Activated T-helper 1 cell treated with anti-CD3 and anti-CD28 coated beads, Interleukin-12 subunit alpha, Interleukin-12 subunit beta, Interleukin-2, Interleukin-4 antibody, amounts not matched to agents 30 ng/mL and 10 ng/mL and 1 ng/mL, durations not matched to agents 14 hours and 24 hours and 36 hours (primary cell): ENCODE data around the gene COL4A2. TPM values are rescaled to one million over a fixed set of nuclear protein-coding genes. Genes with fewer than 3 reads are reported as not detected.

ENCODE experiments used
- DNase-seq: peaks from one replicate; pipeline ENCODE4 v3.0.0; 2021; ENCODE audit warnings: low spot score
- H3K27ac Mint-ChIP-seq: one replicate; pipeline ENCODE4 v1.8.0; 2021; ENCODE audit warnings: mild to moderate bottlenecking, mixed read lengths
- H3K27me3 Mint-ChIP-seq: one replicate; pipeline ENCODE4 v1.8.0; 2022; ENCODE audit warnings: mild to moderate bottlenecking, moderate library complexity, mixed read lengths; ENCODE audit not compliant: insufficient read depth
- H3K36me3 Mint-ChIP-seq: one replicate; pipeline ENCODE4 v1.8.0; 2021; ENCODE audit warnings: low read depth, mixed read lengths
- H3K4me1 Mint-ChIP-seq: one replicate; pipeline ENCODE4 v1.8.0; 2021; ENCODE audit warnings: low read depth, mixed read lengths
- H3K4me3 Mint-ChIP-seq: one replicate; pipeline ENCODE4 v1.8.0; 2021; ENCODE audit warnings: mild to moderate bottlenecking, moderate library complexity, mixed read lengths
- H3K9me3 Mint-ChIP-seq: one replicate; pipeline ENCODE4 v1.8.0; 2021; ENCODE audit warnings: mixed read lengths
- intact Hi-C: fragments of 100-400 bp; cut with micrococcal nuclease; formaldehyde crosslinking; loops from one replicate; pipeline ENCODE4 v1.15.1; 2024
- total RNA-seq: library from RNA; stranded (reverse); gene quantifications from 2 replicates; pipeline ENCODE4 v1.2.3, GENCODE V29; 2022

Gene COL4A2
- total RNA-seq, 1 donor from 2014 or later: not detected

- Mint-ChIP-seq H3K27ac (no peak overlapping the region), H3K4me1 (no peaks in the 10 kb centered on the region), H3K36me3 (no peaks in the 10 kb centered on the region), H3K9me3 (no peaks in the 10 kb centered on the region), H3K27me3 (peaks cover 34% of the 10 kb centered on the region), H3K4me3 (no peak overlapping the region)
- no peak for DNase-seq
- intact Hi-C loops: no loop called here
These were observed 40.6 kb downstream of the COL4A2 start for GRCh38 chr13:110347535-110348308.

GRCh38 chr13:110348309-110349105, 41.4 kb downstream of the COL4A2 start:
- Mint-ChIP-seq H3K36me3 (no peaks in the 10 kb centered on the region), H3K9me3 (no peaks in the 10 kb centered on the region), H3K4me3 (no peak overlapping the region), H3K27ac (no peak overlapping the region), H3K27me3 (peaks cover 34% of the 10 kb centered on the region), H3K4me1 (no peaks in the 10 kb centered on the region)
- intact Hi-C loops: no loop called here
- no peak for DNase-seq

GRCh38 chr13:110349239-110349638, 42.2 kb downstream of the COL4A2 start:
- intact Hi-C loops: no loop called here
- Mint-ChIP-seq H3K9me3 (no peaks in the 10 kb centered on the region), H3K4me1 (no peaks in the 10 kb centered on the region), H3K4me3 (no peak overlapping the region), H3K36me3 (no peaks in the 10 kb centered on the region), H3K27me3 (peaks cover 34% of the 10 kb centered on the region), H3K27ac (no peak overlapping the region)
- no peak for DNase-seq

GRCh38 chr13:110350049-110350448, 43.0 kb downstream of the COL4A2 start:
- Mint-ChIP-seq H3K27me3 (peaks cover 28% of the 10 kb centered on the region), H3K4me1 (no peaks in the 10 kb centered on the region), H3K36me3 (no peaks in the 10 kb centered on the region), H3K27ac (no peak overlapping the region), H3K9me3 (no peaks in the 10 kb centered on the region), H3K4me3 (no peak overlapping the region)
- no peak for DNase-seq
- intact Hi-C loops: no loop called here

DNA sequence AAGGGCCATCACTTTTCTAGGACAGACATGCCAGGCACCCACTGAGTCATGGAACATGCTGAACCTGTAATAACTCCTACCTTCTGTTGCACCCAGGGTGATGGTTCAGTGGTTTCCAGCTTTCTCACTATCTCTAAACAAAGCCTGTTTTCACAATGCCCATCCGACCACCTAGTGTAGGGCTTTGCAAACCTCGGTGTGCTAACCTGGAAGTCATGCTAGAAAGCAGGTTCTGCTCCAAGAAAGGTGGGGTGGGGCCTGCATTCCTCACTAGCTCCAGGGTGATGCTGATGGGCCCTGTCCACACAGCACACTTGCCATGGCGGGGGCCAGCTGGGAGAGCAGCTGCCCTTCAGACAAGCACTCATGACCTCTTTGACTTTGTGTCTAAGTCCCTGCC, 43.4 kb downstream of the COL4A2 start:
- Mint-ChIP-seq H3K4me1 (no peaks in the 10 kb centered on the region), H3K9me3 (no peaks in the 10 kb centered on the region), H3K27me3 (peaks cover 24% of the 10 kb centered on the region), H3K4me3 (no peak overlapping the region), H3K27ac (no peak overlapping the region), H3K36me3 (no peaks in the 10 kb centered on the region)
- no peak for DNase-seq
- intact Hi-C loops: no loop called here

DNA sequence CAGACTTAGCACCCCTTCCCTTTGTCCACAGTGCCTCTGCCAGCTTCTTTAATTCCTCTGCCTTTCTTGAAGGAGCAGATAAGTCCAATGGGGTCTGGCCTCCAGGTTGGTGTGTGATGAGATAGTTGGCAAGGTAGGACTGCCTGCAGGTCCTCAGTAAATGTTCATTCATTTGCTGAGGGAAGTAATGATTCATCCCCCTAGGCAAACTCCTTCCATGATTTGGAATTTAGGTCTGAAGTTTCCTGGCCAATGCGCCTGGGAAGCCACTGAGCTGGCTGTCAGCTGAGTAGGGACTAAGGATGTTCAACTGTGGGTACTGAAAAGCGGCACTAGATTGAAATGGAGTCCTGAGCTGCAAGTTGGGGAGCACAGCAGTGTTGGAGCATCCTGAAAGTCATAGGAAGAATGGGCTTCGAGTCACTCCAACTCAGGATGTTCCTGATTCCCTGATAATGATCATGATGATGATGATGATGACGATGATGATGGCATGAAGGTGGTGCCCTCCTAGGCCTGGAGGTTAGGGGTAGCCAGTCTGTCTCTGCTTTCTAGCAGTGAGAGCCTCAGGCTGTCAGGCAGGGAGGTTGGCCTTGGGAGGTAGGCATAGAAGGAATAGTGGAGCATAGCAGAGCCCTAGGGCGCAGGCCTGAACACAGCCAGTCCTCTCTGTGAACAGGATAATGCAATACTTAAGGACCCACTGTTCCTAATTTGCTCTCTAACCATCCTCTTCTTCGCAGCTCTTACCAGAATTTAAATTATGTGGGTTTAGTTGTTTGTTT, 44.7 kb downstream of the COL4A2 start:
- no peaks in the 10 kb centered on the region for H3K4me1 Mint-ChIP-seq
- intact Hi-C loops: no loop called here
- H3K4me3 Mint-ChIP-seq: no peak overlapping the region
- H3K9me3 Mint-ChIP-seq: no peaks in the 10 kb centered on the region
- no peak for DNase-seq
- H3K27me3 Mint-ChIP-seq: peaks cover 24% of the 10 kb centered on the region
- no peaks in the 10 kb centered on the region for H3K36me3 Mint-ChIP-seq
- H3K27ac Mint-ChIP-seq: no peak overlapping the region

DNA sequence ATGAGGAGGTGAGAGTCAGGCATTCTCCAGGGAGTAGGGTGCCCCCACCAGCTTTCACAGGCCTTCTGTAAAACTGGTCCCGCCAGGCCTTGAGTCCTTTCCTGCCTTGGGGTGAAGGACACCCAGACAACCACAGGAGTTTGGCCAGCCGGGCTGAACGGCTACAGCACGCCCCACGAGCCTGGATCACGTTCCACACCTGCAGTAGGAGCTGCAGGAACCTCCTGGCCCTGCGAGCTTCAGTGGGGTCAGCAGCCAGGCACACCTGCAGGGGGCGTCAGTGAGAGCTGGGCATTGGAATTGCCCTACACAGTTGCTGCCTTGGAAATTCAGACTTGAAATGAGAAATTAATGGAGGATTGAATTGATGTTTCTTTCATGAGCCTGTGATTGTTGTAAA, 45.7 kb downstream of the COL4A2 start:
- intact Hi-C loops: no loop called here
- Mint-ChIP-seq H3K9me3 (no peaks in the 10 kb centered on the region), H3K27ac (no peak overlapping the region), H3K36me3 (no peaks in the 10 kb centered on the region), H3K4me1 (no peaks in the 10 kb centered on the region), H3K27me3 (peaks cover 26% of the 10 kb centered on the region), H3K4me3 (no peak overlapping the region)
- no peak for DNase-seq

DNA sequence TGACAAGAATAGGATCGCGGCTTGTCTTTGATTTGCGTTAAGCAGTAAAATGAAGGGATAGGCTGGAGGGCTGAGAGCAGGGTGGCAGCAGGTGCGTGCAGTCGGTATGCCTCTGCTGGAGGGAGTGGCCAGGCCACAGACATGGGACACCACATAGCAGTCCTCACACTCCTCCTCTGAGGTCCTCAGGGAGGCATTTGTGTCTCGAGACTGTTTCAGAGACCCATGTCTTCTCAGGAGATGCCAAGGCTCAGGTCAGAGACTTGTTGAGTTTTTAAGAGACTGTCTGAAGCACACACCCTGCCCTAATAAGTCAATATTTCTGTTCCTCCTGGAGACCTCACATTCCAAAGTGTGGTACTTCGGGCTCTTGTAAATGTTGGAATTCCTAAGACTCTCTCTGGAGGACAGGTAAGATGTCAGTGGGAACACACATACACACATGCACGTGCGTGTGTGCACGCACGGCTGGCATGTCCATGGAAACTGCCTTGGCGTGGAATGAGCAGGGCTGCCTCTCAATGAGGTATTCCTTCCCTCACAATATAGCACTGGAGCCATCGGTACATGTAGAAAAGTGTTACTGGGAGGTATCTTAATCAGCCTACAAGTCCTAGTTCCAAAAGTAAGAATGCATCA, 46.4 kb downstream of the COL4A2 start:
- Mint-ChIP-seq H3K36me3 (no peaks in the 10 kb centered on the region), H3K9me3 (no peaks in the 10 kb centered on the region), H3K27ac (no peak overlapping the region), H3K4me3 (no peak overlapping the region), H3K4me1 (no peaks in the 10 kb centered on the region), H3K27me3 (peaks cover 23% of the 10 kb centered on the region)
- DNase-seq: no peak
- intact Hi-C loops: no loop called here

DNA sequence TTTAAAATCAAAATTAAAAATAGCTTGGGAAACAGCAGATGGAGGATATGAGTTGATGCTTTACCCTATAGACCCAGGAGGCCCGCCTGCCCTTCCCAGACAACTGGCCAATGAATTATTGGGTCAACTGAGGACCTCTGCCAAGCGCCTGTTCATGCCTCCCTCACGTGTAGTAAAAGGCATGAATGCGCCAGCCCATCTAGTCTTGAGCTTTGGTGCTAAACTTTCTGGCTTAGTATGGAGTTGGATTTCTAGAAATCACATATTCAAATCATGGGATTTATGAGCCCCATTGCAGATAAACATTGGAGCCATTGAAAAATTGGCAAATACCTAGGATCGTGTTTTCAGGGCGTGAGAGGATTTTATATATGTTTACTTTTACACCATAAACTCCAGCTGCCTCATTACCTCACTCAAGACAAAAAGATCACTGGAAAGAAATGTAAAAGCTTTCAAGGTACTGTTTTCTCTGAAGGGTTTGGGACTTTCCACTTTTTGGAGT, 47.1 kb downstream of the COL4A2 start:
- no peak overlapping the region for H3K4me3 Mint-ChIP-seq
- H3K4me1 Mint-ChIP-seq: no peaks in the 10 kb centered on the region
- H3K36me3 Mint-ChIP-seq: no peaks in the 10 kb centered on the region
- H3K27ac Mint-ChIP-seq: no peak overlapping the region
- peaks cover 21% of the 10 kb centered on the region for H3K27me3 Mint-ChIP-seq
- no peaks in the 10 kb centered on the region for H3K9me3 Mint-ChIP-seq
- no peak for DNase-seq
- intact Hi-C loops: no loop called here

DNA sequence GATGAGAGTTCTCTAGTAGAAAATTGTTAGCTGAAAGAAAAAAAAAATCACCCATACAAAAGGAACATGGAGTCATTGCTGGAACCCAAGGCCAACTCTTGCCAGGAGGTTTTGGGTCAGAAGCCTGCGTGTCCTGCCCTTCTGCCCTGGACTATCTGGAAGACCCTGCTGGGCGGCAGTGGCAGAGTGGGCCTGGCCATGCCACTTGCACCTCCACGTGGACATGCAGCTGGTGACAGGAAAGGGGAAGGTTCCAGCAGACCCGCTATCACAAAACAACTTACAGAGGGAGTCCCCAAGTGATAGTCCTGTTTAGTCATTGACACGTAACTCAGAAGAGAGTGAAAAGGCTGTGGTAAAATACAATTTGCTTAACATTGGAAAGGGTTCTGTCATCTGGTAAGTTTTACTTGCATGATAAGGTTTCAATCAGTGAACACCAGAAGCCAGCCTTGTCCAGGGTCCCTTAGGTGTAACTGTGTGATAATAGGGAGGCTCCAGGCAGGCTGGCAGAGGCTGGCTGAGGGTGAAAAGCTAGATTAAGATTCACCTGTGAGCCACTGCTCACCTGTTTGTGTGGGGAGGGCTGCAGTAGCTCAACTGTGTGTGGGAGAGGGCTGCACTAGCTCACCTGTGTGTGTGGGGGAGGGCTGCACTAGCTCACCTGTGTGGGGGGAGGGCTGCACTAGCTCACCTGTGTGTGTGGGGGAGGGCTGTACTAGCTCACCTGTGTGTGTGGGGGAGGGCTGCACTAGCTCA, 47.8 kb downstream of the COL4A2 start:
- H3K4me3 Mint-ChIP-seq: no peak overlapping the region
- intact Hi-C loops: no loop called here
- no peaks in the 10 kb centered on the region for H3K9me3 Mint-ChIP-seq
- H3K27me3 Mint-ChIP-seq: peaks cover 21% of the 10 kb centered on the region
- H3K27ac Mint-ChIP-seq: no peak overlapping the region
- no peaks in the 10 kb centered on the region for H3K4me1 Mint-ChIP-seq
- DNase-seq: no peak
- no peaks in the 10 kb centered on the region for H3K36me3 Mint-ChIP-seq

- H3K4me1 Mint-ChIP-seq: no peaks in the 10 kb centered on the region
- H3K4me3 Mint-ChIP-seq: no peak overlapping the region
- no peaks in the 10 kb centered on the region for H3K36me3 Mint-ChIP-seq
These were observed 49.3 kb downstream of the COL4A2 start for GRCh38 chr13:110356362-110356761.

GRCh38 chr13:110358381-110358780, 51.3 kb downstream of the COL4A2 start:
- no peak overlapping the region for H3K4me3 Mint-ChIP-seq
- intact Hi-C loops: no loop called here
- no peak for DNase-seq
- no peaks in the 10 kb centered on the region for H3K9me3 Mint-ChIP-seq
- H3K36me3 Mint-ChIP-seq: no peaks in the 10 kb centered on the region
- peaks cover 10% of the 10 kb centered on the region for H3K27me3 Mint-ChIP-seq
- no peak overlapping the region for H3K27ac Mint-ChIP-seq
- no peaks in the 10 kb centered on the region for H3K4me1 Mint-ChIP-seq

More at GRCh38 chr13:110356362-110356761, 49.3 kb downstream of the COL4A2 start:
- H3K9me3 Mint-ChIP-seq: no peaks in the 10 kb centered on the region
- H3K27ac Mint-ChIP-seq: no peak overlapping the region
- H3K27me3 Mint-ChIP-seq: peaks cover 12% of the 10 kb centered on the region
- intact Hi-C loops: no loop called here
- no peak for DNase-seq
